GM23338 (cell line): ENCODE results near the gene TBCB. TPM values are rescaled to one million over a fixed set of nuclear protein-coding genes. Genes with fewer than 3 reads are reported as not detected.

Experiments used
- CREB1 ChIP-seq: fragments of 250-450 bp; sonication (Bioruptor Pico); IDR thresholded peaks from 2 replicates; pipeline ENCODE4 v1.5.0; 2020; ENCODE audit warnings: low read depth, mild to moderate bottlenecking, moderate library complexity
- EZH2phosphoT487 ChIP-seq: fragments of 200-600 bp; sonication (generic); IDR thresholded peaks from one replicate; pipeline ENCODE4 v1.8.1; 2018; ENCODE audit warnings: antibody characterized with exemption; ENCODE audit not compliant: unreplicated experiment
- JUNB ChIP-seq: IDR thresholded peaks from one replicate; pipeline ENCODE4 v1.6.1; 2016; ENCODE audit warnings: antibody characterized with exemption; ENCODE audit not compliant: unreplicated experiment
- STAT1 ChIP-seq: IDR thresholded peaks from one replicate; pipeline ENCODE4 v1.6.1; 2016; ENCODE audit warnings: antibody characterized with exemption; ENCODE audit not compliant: unreplicated experiment
- ZNF331 ChIP-seq: fragments of 250-450 bp; sonication (Bioruptor Pico); IDR thresholded peaks from 2 replicates; pipeline ENCODE4 v1.5.0; 2020; ENCODE audit warnings: low read depth, mild to moderate bottlenecking, moderate library complexity
- polyA plus RNA-seq: library from polyadenylated mRNA; unstranded; fragments of >200 nt; fragmentation: Nextera tagmentation; extraction: Ambion mirVana; gene quantifications from 2 replicates; pipeline ENCODE4 v1.2.1, GENCODE V29; 2016
- total RNA-seq: library from RNA; depleted of rRNA; stranded (reverse); fragments of >200 nt; shearing (Covaris generic); gene quantifications from 2 replicates; pipeline ENCODE4 v1.2.3, GENCODE V29; 2014
- TF ChIP-seq, protein P1 (sequence below): fragments of 250-450 bp; sonication (Bioruptor Pico); IDR thresholded peaks from 2 replicates; pipeline ENCODE4 v1.5.0; 2020; ENCODE audit warnings: mild to moderate bottlenecking, moderate library complexity
- TF ChIP-seq, protein P2 (sequence below), 2 experiments: fragments of 200-600 bp in 1 of 2; sonication (generic) in 1 of 2; conservative IDR thresholded peaks; 2 replicates each; pipeline versions ENCODE4 v1.5.1 to v1.6.1; 2016 to 2017; ENCODE audit warnings: antibody characterized with exemption in 2 of 2, low read depth in 2 of 2, mild to moderate bottlenecking in 2 of 2, moderate library complexity in 1 of 2

The TBCB gene
- total and polyA plus RNA-seq, 2 experiments from 2014 or later = 275 to 290 TPM

GRCh38 chr19:36140304-36141038 lies 25.2 kb downstream of the TBCB start (continued):
- TF ChIP-seq, protein P1, sequence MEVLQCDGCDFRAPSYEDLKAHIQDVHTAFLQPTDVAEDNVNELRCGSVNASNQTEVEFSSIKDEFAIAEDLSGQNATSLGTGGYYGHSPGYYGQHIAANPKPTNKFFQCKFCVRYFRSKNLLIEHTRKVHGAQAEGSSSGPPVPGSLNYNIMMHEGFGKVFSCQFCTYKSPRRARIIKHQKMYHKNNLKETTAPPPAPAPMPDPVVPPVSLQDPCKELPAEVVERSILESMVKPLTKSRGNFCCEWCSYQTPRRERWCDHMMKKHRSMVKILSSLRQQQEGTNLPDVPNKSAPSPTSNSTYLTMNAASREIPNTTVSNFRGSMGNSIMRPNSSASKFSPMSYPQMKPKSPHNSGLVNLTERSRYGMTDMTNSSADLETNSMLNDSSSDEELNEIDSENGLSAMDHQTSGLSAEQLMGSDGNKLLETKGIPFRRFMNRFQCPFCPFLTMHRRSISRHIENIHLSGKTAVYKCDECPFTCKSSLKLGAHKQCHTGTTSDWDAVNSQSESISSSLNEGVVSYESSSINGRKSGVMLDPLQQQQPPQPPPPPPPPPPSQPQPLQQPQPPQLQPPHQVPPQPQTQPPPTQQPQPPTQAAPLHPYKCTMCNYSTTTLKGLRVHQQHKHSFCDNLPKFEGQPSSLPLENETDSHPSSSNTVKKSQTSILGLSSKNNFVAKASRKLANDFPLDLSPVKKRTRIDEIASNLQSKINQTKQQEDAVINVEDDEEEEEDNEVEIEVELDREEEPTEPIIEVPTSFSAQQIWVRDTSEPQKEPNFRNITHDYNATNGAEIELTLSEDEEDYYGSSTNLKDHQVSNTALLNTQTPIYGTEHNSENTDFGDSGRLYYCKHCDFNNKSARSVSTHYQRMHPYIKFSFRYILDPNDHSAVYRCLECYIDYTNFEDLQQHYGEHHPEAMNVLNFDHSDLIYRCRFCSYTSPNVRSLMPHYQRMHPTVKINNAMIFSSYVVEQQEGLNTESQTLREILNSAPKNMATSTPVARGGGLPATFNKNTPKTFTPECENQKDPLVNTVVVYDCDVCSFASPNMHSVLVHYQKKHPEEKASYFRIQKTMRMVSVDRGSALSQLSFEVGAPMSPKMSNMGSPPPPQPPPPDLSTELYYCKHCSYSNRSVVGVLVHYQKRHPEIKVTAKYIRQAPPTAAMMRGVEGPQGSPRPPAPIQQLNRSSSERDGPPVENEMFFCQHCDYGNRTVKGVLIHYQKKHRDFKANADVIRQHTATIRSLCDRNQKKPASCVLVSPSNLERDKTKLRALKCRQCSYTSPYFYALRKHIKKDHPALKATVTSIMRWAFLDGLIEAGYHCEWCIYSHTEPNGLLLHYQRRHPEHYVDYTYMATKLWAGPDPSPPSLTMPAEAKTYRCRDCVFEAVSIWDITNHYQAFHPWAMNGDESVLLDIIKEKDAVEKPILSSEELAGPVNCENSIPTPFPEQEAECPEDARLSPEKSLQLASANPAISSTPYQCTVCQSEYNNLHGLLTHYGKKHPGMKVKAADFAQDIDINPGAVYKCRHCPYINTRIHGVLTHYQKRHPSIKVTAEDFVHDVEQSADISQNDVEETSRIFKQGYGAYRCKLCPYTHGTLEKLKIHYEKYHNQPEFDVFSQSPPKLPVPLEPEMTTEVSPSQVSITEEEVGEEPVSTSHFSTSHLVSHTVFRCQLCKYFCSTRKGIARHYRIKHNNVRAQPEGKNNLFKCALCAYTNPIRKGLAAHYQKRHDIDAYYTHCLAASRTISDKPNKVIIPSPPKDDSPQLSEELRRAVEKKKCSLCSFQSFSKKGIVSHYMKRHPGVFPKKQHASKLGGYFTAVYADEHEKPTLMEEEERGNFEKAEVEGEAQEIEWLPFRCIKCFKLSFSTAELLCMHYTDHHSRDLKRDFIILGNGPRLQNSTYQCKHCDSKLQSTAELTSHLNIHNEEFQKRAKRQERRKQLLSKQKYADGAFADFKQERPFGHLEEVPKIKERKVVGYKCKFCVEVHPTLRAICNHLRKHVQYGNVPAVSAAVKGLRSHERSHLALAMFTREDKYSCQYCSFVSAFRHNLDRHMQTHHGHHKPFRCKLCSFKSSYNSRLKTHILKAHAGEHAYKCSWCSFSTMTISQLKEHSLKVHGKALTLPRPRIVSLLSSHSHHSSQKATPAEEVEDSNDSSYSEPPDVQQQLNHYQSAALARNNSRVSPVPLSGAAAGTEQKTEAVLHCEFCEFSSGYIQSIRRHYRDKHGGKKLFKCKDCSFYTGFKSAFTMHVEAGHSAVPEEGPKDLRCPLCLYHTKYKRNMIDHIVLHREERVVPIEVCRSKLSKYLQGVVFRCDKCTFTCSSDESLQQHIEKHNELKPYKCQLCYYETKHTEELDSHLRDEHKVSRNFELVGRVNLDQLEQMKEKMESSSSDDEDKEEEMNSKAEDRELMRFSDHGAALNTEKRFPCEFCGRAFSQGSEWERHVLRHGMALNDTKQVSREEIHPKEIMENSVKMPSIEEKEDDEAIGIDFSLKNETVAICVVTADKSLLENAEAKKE (CRISPR knock-in tag) = no peak
- TF ChIP-seq EZH2phosphoT487 = no peak
- TF ChIP-seq, protein P2, sequence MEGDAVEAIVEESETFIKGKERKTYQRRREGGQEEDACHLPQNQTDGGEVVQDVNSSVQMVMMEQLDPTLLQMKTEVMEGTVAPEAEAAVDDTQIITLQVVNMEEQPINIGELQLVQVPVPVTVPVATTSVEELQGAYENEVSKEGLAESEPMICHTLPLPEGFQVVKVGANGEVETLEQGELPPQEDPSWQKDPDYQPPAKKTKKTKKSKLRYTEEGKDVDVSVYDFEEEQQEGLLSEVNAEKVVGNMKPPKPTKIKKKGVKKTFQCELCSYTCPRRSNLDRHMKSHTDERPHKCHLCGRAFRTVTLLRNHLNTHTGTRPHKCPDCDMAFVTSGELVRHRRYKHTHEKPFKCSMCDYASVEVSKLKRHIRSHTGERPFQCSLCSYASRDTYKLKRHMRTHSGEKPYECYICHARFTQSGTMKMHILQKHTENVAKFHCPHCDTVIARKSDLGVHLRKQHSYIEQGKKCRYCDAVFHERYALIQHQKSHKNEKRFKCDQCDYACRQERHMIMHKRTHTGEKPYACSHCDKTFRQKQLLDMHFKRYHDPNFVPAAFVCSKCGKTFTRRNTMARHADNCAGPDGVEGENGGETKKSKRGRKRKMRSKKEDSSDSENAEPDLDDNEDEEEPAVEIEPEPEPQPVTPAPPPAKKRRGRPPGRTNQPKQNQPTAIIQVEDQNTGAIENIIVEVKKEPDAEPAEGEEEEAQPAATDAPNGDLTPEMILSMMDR (conservative IDR thresholded peaks at IDR 0.05; ENCODE audit: low read depth in 2 of 2) = no peak
- peak; percentile 60; the same call in 1 of the 2 replicates for TF ChIP-seq CREB1
- no peak for TF ChIP-seq ZNF331
- no peak for TF ChIP-seq JUNB
- no peak for TF ChIP-seq STAT1
